ENCODE data around the gene OSBPL2. TPM values are rescaled to one million over a fixed set of nuclear protein-coding genes. Genes with fewer than 3 reads are reported as not detected.

The OSBPL2 gene
- total and polyA plus RNA-seq, 3 donors from 2014 or later = 48.5 to 57.2 (median 49.8) TPM

- WGBS, 2 donors = 73 to 95% methylated on average over 6 to 28 of the region's 40 CpGs
- H3K9me3 ChIP-seq = no peaks in the 10 kb centered on the region
- no peaks in the 10 kb centered on the region for H3K36me3 ChIP-seq (ENCODE audit: low read depth, missing control alignments)
- intact Hi-C loops (cut with DNase I; ENCODE audit: low total_unique reads) = no loop called here
- no peak overlapping the region for H3K4me3 ChIP-seq
- H3K27me3 ChIP-seq = no peaks in the 10 kb centered on the region
- peak overlapping the region in 1 of 2 donors; percentile 56 for H3K27ac ChIP-seq
- H3K4me1 ChIP-seq = peaks cover 17% of the 10 kb centered on the region
- TF ChIP-seq POLR2A (IDR thresholded peaks at IDR 0.05) (no peak), CTCF (IDR thresholded peaks at IDR 0.05) (no peak)
- peak; percentile 43 for DNase-seq
Observed at GRCh38 chr20:62316331-62317166, 78.2 kb downstream of the OSBPL2 start.

GRCh38 chr20:62317167-62317655, 78.9 kb downstream of the OSBPL2 start:
- no peaks in the 10 kb centered on the region for H3K27me3 ChIP-seq
- H3K36me3 ChIP-seq (ENCODE audit: low read depth, missing control alignments) = no peaks in the 10 kb centered on the region
- no peak overlapping the region for H3K4me3 ChIP-seq
- H3K27ac ChIP-seq = peak overlapping the region in 1 of 2 donors; percentile 56
- TF ChIP-seq POLR2A (IDR thresholded peaks at IDR 0.05) (no peak), CTCF (IDR thresholded peaks at IDR 0.05) (no peak)
- no peak for DNase-seq
- peaks cover 17% of the 10 kb centered on the region for H3K4me1 ChIP-seq
- 69 to 75% methylated on average over 12 to 18 of the region's 18 CpGs for WGBS, 2 donors
- no peaks in the 10 kb centered on the region for H3K9me3 ChIP-seq
- intact Hi-C loops (cut with DNase I; ENCODE audit: low total_unique reads) = no loop called here

GRCh38 chr20:62318400-62319345, 80.4 kb downstream of the OSBPL2 start:
- Histone ChIP-seq H3K36me3 (ENCODE audit: low read depth, missing control alignments) (no peaks in the 10 kb centered on the region), H3K4me1 (peaks cover 31% of the 10 kb centered on the region), H3K9me3 (no peaks in the 10 kb centered on the region), H3K27ac (peak overlapping the region in 1 of 2 donors; percentile 25), H3K4me3 (no peak overlapping the region), H3K27me3 (no peaks in the 10 kb centered on the region)
- intact Hi-C loops (cut with DNase I; ENCODE audit: low total_unique reads) = no loop called here
- DNase-seq = no peak
- TF ChIP-seq POLR2A (IDR thresholded peaks at IDR 0.05) (no peak), CTCF (IDR thresholded peaks at IDR 0.05) (no peak)
- 81 to 82% methylated on average over 12 to 36 of the region's 36 CpGs for WGBS, 2 donors

GRCh38 chr20:62319346-62319909, 81.1 kb downstream of the OSBPL2 start:
- Histone ChIP-seq H3K9me3 (no peaks in the 10 kb centered on the region), H3K4me3 (no peak overlapping the region), H3K27me3 (no peaks in the 10 kb centered on the region), H3K36me3 (ENCODE audit: low read depth, missing control alignments) (no peaks in the 10 kb centered on the region), H3K4me1 (peaks cover 33% of the 10 kb centered on the region), H3K27ac (peak overlapping the region; percentile 24 to 25)
- intact Hi-C loops (cut with DNase I; ENCODE audit: low total_unique reads) = no loop called here
- TF ChIP-seq CTCF (IDR thresholded peaks at IDR 0.05) (no peak), POLR2A (IDR thresholded peaks at IDR 0.05) (no peak)
- WGBS, 2 donors = 64 to 73% methylated on average over 5 to 29 of the region's 29 CpGs
- peak; percentile 51 for DNase-seq

All from testis (tissue), 3 donors.